ENCODE measurements around the gene HNRNPA1L2. TPM values are rescaled to one million over a fixed set of nuclear protein-coding genes. Genes with fewer than 3 reads are reported as not detected.

Gene HNRNPA1L2
- total and polyA plus RNA-seq, 2 of the 8 experiments (the other 6 are each of a cell fraction or from before 2014, with no cell fraction given), result 3.7 to 8.9 TPM

- Histone ChIP-seq H3K4me2 (ENCODE audit: insufficient read depth in 1 of 2, low read depth in 2 of 2, low read length in 2 of 2) (no peak overlapping the region), H3K27me3 (replicated peaks in 1 of 4; ENCODE audit: control insufficient read depth in 3 of 4, extremely low read depth in 1 of 4, insufficient read depth in 3 of 4, low read length in 3 of 4) (no peaks in the 10 kb centered on the region), H3K9me3 (ENCODE audit: insufficient read depth in 2 of 2, low read depth in 1 of 2, low read length in 1 of 2) (no peaks in the 10 kb centered on the region), H3K4ac (replicated peaks; ENCODE audit: insufficient read length, low read depth, low read length) (no peak overlapping the region), H3K36me3 (ENCODE audit: control insufficient read depth in 2 of 4, insufficient read depth in 4 of 4, low read length in 3 of 4) (peaks cover 2 to 84% (median 23%) of the 10 kb centered on the region in 4 experiments; a peak in 7 of 8 replicates), H4K5ac (ENCODE audit: insufficient read length, low read depth, low read length) (no peak overlapping the region), H3K9ac (replicated peaks in 1 of 4; ENCODE audit: extremely low read depth in 1 of 4, low read depth in 3 of 4, low read length in 3 of 4) (no peak overlapping the region), H2BK12ac (ENCODE audit: low read depth, low read length) (no peak overlapping the region), H3K56ac (replicated peaks; ENCODE audit: insufficient read length, low read depth, low read length) (no peak overlapping the region), H3K23ac (ENCODE audit: insufficient read length) (no peak overlapping the region), H2BK120ac (replicated peaks; ENCODE audit: low read depth, low read length) (no peak overlapping the region), H3K23me2 (ENCODE audit: low read depth, low read length) (no peaks in the 10 kb centered on the region), H4K20me1 (replicated peaks in 1 of 2; ENCODE audit: control insufficient read depth in 1 of 2, insufficient read depth in 2 of 2, low read length in 2 of 2) (no peaks in the 10 kb centered on the region), H3K27ac (ENCODE audit: low read depth, low read length) (no peak overlapping the region), H2BK20ac (ENCODE audit: low read length) (no peak overlapping the region), H3K79me1 (ENCODE audit: low read depth, low read length) (no peaks in the 10 kb centered on the region), H3K14ac (ENCODE audit: insufficient read length) (no peak overlapping the region), H3K18ac (ENCODE audit: extremely low read depth, low read length) (no peak overlapping the region), H3K4me3 (ENCODE audit: extremely low read depth in 1 of 4, insufficient read depth in 2 of 4, low read depth in 3 of 4, low read length in 4 of 4) (no peak overlapping the region), H2AFZ (ENCODE audit: low read length) (no peak overlapping the region), H4K91ac (replicated peaks; ENCODE audit: insufficient read length, low read length) (no peak overlapping the region), H3K4me1 (replicated peaks in 1 of 4; ENCODE audit: control insufficient read depth in 3 of 4, insufficient read depth in 4 of 4, low read length in 3 of 4) (no peaks in the 10 kb centered on the region), H2BK5ac (ENCODE audit: low read depth, low read length) (no peak overlapping the region), H4K8ac (ENCODE audit: extremely low read depth, insufficient read depth, low read length) (no peak overlapping the region), H3K79me2 (ENCODE audit: control insufficient read depth in 1 of 2, insufficient read depth in 2 of 2, low read length in 2 of 2) (peaks cover 0 to 2% of the 10 kb centered on the region in 2 experiments; a peak in 2 of 4 replicates), H2AK5ac (ENCODE audit: low read depth, low read length) (no peak overlapping the region), H2BK15ac (ENCODE audit: low read length) (no peak overlapping the region)
- TF ChIP-seq FOSL1 (IDR thresholded peaks at IDR 0.05; ENCODE audit: insufficient read depth, low read depth, low read length) (no peak), CREB1 (IDR thresholded peaks at IDR 0.05) (no peak), MAFK (IDR thresholded peaks at IDR 0.05; ENCODE audit: low read depth, low read length) (no peak), ASH2L (IDR thresholded peaks at IDR 0.05; ENCODE audit: low read length) (no peak), SP4 (IDR thresholded peaks at IDR 0.05; ENCODE audit: low read length) (no peak), USF2 (IDR thresholded peaks at IDR 0.05; ENCODE audit: low read length) (no peak), POLR2A (IDR thresholded peaks at IDR 0.05; ENCODE audit: control extremely low read depth in 1 of 2, low read depth in 2 of 2, low read length in 2 of 2) (no peak), GABPA (IDR thresholded peaks at IDR 0.05; ENCODE audit: borderline replicate concordance, insufficient read depth, low read length) (no peak)
- CTCF ChIA-PET (ENCODE audit: partially characterized antibody), result interaction anchor here (1.0 to 5.0 kb wide), 31 partner anchors 8 to 511 kb away, joined by 3 to 75 read pairs (median 5); partner anchors contain the start of gene SUGT1
- POLR2A ChIA-PET (ENCODE audit: partially characterized antibody), result interaction anchor here (0.8 to 4.9 kb wide), 5 partner anchors 12 to 38 kb away, joined by 3 to 31 read pairs (median 3); partner anchors contain the start of gene SUGT1
- DNase-seq (ENCODE audit: low read depth in 1 of 2, low spot score in 2 of 2) (no peak), FAIRE-seq (no peak)
- WGBS, 2 experiments (ENCODE audit: extremely low coverage in 1 of 2, insufficient coverage in 1 of 2, insufficient read length in 1 of 2, insufficient replicate concordance in 2 of 2, low coverage in 1 of 2, low lambda C conversion rate in 2 of 2, missing lambda C conversion rate in 1 of 2), result 88% methylated on average over 4 of the region's 4 CpGs; no CpG with 5 or more reads in 1 of the 2 experiments
Observed at GRCh38 chr13:52664272-52664671, 22.0 kb downstream of the HNRNPA1L2 start.

All from H1 (cell line).